NCI-H2081 (cell line): ENCODE data around the gene NPDC1.

Experiments
- DNase-seq, 2 experiments: peaks; one replicate each; lab custom pipeline; 2025; lab: John Stamatoyannopoulos, UW

NPDC1 gene

GRCh38 chr9:136991993-136992818, 53.8 kb downstream of the NPDC1 start, which contains the start of gene PAXX:
Gene PAXX (plus strand): TSS chr9:136992422. CDS start chr9:136992444, 22 bp downstream.
- peak; percentile 82 to 86 for DNase-seq

GRCh38 chr9:136990242-136990911, 55.6 kb downstream of the NPDC1 start:
- peak; percentile 61 to 76 for DNase-seq
